Esophagus mucosa (tissue), 1 donor: ENCODE measurements around the gene BTBD2. TPM values are rescaled to one million over a fixed set of nuclear protein-coding genes. Genes with fewer than 3 reads are reported as not detected.

ENCODE experiments used
- ATAC-seq: fragments of 200-7000 bp; cut with Tn5 transposase; one replicate; pipeline ENCODE4 v1.9.1; 2020
- total RNA-seq: library from RNA; stranded (reverse); gene quantifications from one replicate; pipeline ENCODE4 v1.2.4, GENCODE V29; 2023
- donor health status: DM: yes; HTN: yes; CAD: no.

The BTBD2 gene
- total RNA-seq, 1 donor from 2014 or later: 68.6 TPM

- no peak for ATAC-seq
These were observed 78.5 kb downstream of the BTBD2 start for GRCh38 chr19:1936916-1937610.

GRCh38 chr19:1936430-1936829 is 79.1 kb downstream of the BTBD2 start:
- no peak for ATAC-seq

- peak; percentile 35 for ATAC-seq
These were observed 79.9 kb downstream of the BTBD2 start for GRCh38 chr19:1935484-1936208.

Other genes with a start within 250 kb of the BTBD2 start
- 1.8 TPM for gene ATP8B3, start 203.4 kb downstream of the BTBD2 start, total RNA-seq
- gene REXO1, start 167.2 kb downstream of the BTBD2 start, total RNA-seq: 16.9 TPM
- gene KLF16, start 152.1 kb downstream of the BTBD2 start, total RNA-seq: 23.4 TPM
- 50.9 TPM for gene ABHD17A, start 130.2 kb downstream of the BTBD2 start, total RNA-seq
- gene ADAT3, start 110.3 kb downstream of the BTBD2 start, total RNA-seq: 5.5 TPM
- gene SCAMP4, start 110.3 kb downstream of the BTBD2 start, total RNA-seq: 45.6 TPM
- 38.8 TPM for gene CSNK1G2, start 74.5 kb downstream of the BTBD2 start, total RNA-seq
- 311 TPM for gene MKNK2, start 35.5 kb upstream of the BTBD2 start, total RNA-seq
- gene MOB3A, start 80.6 kb upstream of the BTBD2 start, total RNA-seq: 28.1 TPM
- 4.7 TPM for gene IZUMO4, start 81.2 kb upstream of the BTBD2 start, total RNA-seq
- 84.2 TPM for gene AP3D1, start 135.9 kb upstream of the BTBD2 start, total RNA-seq
- 20.8 TPM for gene DOT1L, start 148.2 kb upstream of the BTBD2 start, total RNA-seq
- gene PLEKHJ1, start 220.6 kb upstream of the BTBD2 start, total RNA-seq: 48.9 TPM
- 45.4 TPM for gene SF3A2, start 221.1 kb upstream of the BTBD2 start, total RNA-seq
- gene AMH, start 233.6 kb upstream of the BTBD2 start, total RNA-seq: 0.56 TPM
- not detected for gene JSRP1, start 240.7 kb upstream of the BTBD2 start, total RNA-seq